ENCODE data around the gene NTN1. TPM values are rescaled to one million over a fixed set of nuclear protein-coding genes. Genes with fewer than 3 reads are reported as not detected.

The NTN1 gene
- total RNA-seq, 3 donors from 2014 or later: 2.2 to 3.7 (median 3.3) TPM

DNA sequence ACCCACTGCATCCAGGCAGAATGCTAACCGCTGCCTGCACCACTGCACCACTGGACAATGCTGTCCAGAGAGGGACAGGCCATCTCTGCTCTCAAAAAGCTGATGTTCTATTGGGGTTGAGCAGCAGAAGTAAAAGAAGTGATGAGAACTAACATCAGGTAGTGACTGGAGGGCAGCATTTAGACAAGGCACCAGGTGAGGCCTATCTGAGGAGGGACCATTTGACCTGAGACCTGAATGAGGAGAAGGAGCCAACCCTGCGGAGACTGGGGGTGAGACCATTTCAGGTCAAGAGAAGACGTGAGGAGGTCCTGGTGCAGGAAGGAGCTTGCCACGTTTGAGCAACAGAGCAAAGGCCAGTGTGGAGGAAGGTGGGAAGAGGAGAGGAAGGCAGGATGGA lies 34.0 kb downstream of the NTN1 start:
- Histone ChIP-seq H3K4me1 (no peaks in the 10 kb centered on the region), H3K27ac (no peak overlapping the region), H3K9me3 (no peaks in the 10 kb centered on the region), H3K4me3 (no peak overlapping the region), H3K36me3 (no peaks in the 10 kb centered on the region), H3K27me3 (no peaks in the 10 kb centered on the region)
- DNase-seq (ENCODE audit: low spot score in 2 of 2): no peak
- TF ChIP-seq POLR2A (IDR thresholded peaks at IDR 0.05) (no peak), CTCF (IDR thresholded peaks at IDR 0.05) (no peak), POLR2AphosphoS5 (IDR thresholded peaks at IDR 0.05) (no peak)
- intact Hi-C loops (cut with DNase I; ENCODE audit: low total_unique reads): no loop called here

DNA sequence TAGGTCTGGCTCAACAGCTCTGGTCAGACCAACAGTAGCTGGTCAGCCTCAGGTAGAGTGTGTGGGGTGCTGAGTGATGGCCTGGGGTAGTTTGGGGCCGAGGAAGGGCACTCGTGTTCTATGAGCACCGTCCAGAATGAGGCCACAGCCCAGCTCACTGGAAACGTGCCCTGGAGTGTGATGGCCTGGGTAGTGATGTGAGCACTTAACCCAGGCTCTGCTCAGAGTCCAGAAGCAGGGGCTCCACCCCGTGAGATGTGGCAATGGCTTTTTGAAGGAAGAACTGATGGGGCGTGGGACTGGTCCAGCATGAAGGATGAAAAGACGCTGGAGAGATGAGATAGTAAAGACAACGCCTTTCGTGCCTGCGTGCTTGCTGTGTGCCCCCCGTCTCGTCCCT lies 35.3 kb downstream of the NTN1 start:
- no peak for DNase-seq (ENCODE audit: low spot score in 2 of 2)
- no peaks in the 10 kb centered on the region for H3K9me3 ChIP-seq
- TF ChIP-seq POLR2A (IDR thresholded peaks at IDR 0.05) (no peak), POLR2AphosphoS5 (IDR thresholded peaks at IDR 0.05) (no peak), CTCF (IDR thresholded peaks at IDR 0.05) (no peak)
- H3K36me3 ChIP-seq: no peaks in the 10 kb centered on the region
- H3K27me3 ChIP-seq: no peaks in the 10 kb centered on the region
- intact Hi-C loops (cut with DNase I; ENCODE audit: low total_unique reads): no loop called here
- H3K4me1 ChIP-seq: no peaks in the 10 kb centered on the region
- H3K27ac ChIP-seq: no peak overlapping the region
- no peak overlapping the region for H3K4me3 ChIP-seq

- H3K27me3 ChIP-seq: no peaks in the 10 kb centered on the region
These were observed 36.0 kb downstream of the NTN1 start for GRCh38 chr17:9057310-9057709.

GRCh38 chr17:9062399-9062902 lies 41.1 kb downstream of the NTN1 start:
- no peaks in the 10 kb centered on the region for H3K4me1 ChIP-seq
- H3K36me3 ChIP-seq: no peaks in the 10 kb centered on the region
- intact Hi-C loops (cut with DNase I; ENCODE audit: low total_unique reads): no loop called here
- no peak overlapping the region for H3K27ac ChIP-seq
- no peak overlapping the region for H3K4me3 ChIP-seq
- no peaks in the 10 kb centered on the region for H3K9me3 ChIP-seq
- no peak for DNase-seq (ENCODE audit: low spot score in 2 of 2)
- TF ChIP-seq CTCF (IDR thresholded peaks at IDR 0.05) (no peak), POLR2A (IDR thresholded peaks at IDR 0.05) (no peak), POLR2AphosphoS5 (IDR thresholded peaks at IDR 0.05) (no peak)
- H3K27me3 ChIP-seq: no peaks in the 10 kb centered on the region

More at GRCh38 chr17:9057310-9057709, 36.0 kb downstream of the NTN1 start:
- no peaks in the 10 kb centered on the region for H3K36me3 ChIP-seq
- no peak overlapping the region for H3K27ac ChIP-seq
- no peak for TF ChIP-seq CTCF (IDR thresholded peaks at IDR 0.05)
- TF ChIP-seq POLR2A (IDR thresholded peaks at IDR 0.05): no peak
- no peak for TF ChIP-seq POLR2AphosphoS5 (IDR thresholded peaks at IDR 0.05)
- no peak for DNase-seq (ENCODE audit: low spot score in 2 of 2)
- no peaks in the 10 kb centered on the region for H3K9me3 ChIP-seq
- no peaks in the 10 kb centered on the region for H3K4me1 ChIP-seq
- intact Hi-C loops (cut with DNase I; ENCODE audit: low total_unique reads): no loop called here
- H3K4me3 ChIP-seq: no peak overlapping the region

DNA sequence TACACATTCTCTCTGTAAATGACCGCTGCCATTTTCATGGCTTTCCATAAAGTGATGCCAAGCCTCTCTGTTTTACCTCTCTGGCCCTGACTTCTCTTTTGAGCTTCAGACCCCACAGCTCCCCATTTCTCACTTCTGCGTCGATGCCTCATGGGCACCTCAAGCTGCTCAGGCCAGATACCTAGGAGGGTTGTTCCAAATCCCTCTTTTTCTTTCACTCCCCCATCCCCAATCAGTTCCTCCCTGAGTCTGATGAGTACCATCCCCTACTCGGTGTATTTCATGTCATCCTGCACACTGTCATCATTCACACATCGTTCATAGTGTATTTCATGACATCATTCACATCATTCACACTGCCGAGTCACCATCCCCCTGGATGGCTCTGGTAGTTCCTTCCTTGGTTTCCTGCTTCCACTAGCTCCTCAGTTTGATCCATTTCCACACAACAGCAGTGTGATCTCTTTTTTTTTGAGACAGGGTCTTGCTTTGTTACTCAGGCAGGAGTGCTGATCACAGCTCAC lies 43.1 kb downstream of the NTN1 start:
- Histone ChIP-seq H3K4me3 (no peak overlapping the region), H3K27ac (no peak overlapping the region), H3K36me3 (no peaks in the 10 kb centered on the region), H3K27me3 (no peaks in the 10 kb centered on the region), H3K4me1 (no peaks in the 10 kb centered on the region), H3K9me3 (no peaks in the 10 kb centered on the region)
- no peak for DNase-seq (ENCODE audit: low spot score in 2 of 2)
- no peak for TF ChIP-seq POLR2A (IDR thresholded peaks at IDR 0.05)
- TF ChIP-seq CTCF (IDR thresholded peaks at IDR 0.05): no peak
- TF ChIP-seq POLR2AphosphoS5 (IDR thresholded peaks at IDR 0.05): no peak
- intact Hi-C loops (cut with DNase I; ENCODE audit: low total_unique reads): no loop called here

Data from breast epithelium (tissue), 4 donors.